ENCODE measurements around the gene MDGA2.
A peak's percentile ranks its signal among the peaks of the same experiment; 100 is the strongest.

Gene MDGA2

DNA sequence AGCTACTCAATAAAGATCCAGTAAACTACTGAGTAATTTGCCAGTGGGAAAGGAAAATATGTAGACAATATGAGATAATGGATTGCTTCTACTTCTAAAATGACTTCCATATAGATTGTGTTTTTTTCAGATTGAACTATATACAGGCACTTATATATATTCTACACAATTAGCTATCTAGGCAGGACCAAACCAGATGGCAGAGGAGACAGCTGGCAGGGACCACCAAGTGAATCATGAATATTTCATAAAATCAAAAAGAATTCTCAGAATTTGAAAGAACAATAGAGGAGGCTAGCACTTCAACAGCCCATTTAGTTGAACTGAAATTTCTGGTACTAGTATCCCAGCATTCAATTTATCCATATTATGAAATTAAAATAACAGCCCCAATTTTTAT, 685.8 kb downstream of the MDGA2 start:
- no peak overlapping the region for H3K4me3 ChIP-seq (ENCODE audit: low read length)
- TF ChIP-seq CTCF (conservative IDR thresholded peaks at IDR 0.05; ENCODE audit: low read depth, low read length), result no peak
- DNase-seq (ENCODE audit: low read depth), result no peak

DNA sequence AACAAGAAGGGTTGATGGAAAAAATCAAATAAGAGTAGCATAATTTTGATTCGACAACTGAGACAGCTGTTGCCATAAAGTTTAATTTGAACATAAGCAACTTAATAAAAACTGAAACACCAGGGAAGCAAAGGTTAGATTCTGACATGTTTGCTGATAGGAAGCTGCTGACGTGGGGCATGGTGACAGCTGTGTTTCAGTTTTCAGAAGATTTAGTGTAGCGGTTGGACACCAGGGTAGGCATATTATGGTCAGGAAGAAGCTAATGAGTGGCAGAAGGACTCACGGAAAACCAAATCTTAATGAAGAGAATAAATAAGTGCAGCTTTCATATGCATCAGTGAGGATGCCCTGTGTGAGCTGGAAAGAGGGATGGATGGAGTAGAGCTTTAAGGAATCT, 687.1 kb downstream of the MDGA2 start:
- no peak for DNase-seq (ENCODE audit: low read depth)
- H3K4me3 ChIP-seq (ENCODE audit: low read length), result no peak overlapping the region
- no peak for TF ChIP-seq CTCF (conservative IDR thresholded peaks at IDR 0.05; ENCODE audit: low read depth, low read length)

DNA sequence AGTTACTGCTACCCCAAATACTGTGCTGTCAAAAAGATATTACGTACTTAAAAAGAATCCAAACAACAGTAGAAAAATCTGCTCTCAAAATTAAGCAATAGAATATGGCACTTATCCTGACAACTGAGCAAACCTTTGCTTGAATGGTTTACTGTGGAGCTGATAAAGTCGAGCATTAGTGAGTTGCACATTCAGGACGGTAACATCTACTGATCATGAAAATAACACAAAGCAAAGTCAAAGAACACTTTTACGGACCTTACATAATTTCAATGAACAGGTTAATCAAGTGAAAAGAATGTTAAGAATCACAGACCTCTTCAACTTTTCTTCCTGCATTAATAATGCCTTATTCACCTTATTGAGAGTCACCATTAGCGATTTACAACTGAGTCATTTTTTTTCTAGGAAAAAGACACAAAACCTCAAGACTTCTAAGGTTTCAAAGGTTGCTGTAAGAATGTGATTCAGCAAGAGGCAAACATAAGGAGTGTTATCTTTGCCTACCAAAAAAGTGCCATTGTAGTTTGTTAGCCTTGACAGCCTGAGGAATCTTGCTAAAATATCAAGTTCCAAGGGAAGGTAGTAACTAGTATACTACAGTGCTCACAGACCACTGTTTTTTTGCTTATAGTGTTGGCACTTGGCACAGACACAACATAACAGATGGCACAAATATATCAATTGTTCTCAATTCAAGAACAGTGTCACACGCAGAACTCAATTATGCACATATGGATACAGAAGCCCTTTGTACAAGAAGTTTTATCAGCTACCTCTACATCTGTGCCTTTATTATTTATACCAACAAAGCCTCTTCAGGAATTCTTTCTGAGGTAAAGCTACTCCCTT, 689.6 kb downstream of the MDGA2 start:
- H3K4me3 ChIP-seq (ENCODE audit: low read length), result no peak overlapping the region
- TF ChIP-seq CTCF (conservative IDR thresholded peaks at IDR 0.05; ENCODE audit: low read depth, low read length), result no peak
- no peak for DNase-seq (ENCODE audit: low read depth)

GRCh38 chr14:46973295-46973694, 702.1 kb downstream of the MDGA2 start:
- DNase-seq (ENCODE audit: low read depth), result no peak
- TF ChIP-seq CTCF (conservative IDR thresholded peaks at IDR 0.05; ENCODE audit: low read depth, low read length), result no peak

DNA sequence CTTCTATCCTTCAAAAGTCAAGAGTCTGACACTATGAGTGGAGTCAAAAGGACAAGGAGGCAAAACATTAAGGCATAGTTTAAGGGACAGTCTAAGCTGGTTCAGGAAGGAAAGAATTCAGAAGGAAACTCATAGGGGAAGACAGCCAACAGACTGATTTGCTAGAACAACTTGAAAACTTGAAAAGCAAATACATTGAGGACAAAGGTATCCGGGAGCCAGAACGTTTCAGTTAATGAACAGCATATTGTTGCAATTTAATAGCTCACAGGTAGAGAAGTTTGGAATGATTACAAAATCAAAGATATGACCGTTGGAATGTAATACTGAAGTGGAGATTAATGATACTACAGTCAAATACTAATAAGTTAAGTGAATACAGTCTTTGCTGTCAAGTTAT, 711.0 kb downstream of the MDGA2 start:
- no peak overlapping the region for H3K4me3 ChIP-seq (ENCODE audit: low read length)
- no peak for TF ChIP-seq CTCF (conservative IDR thresholded peaks at IDR 0.05; ENCODE audit: low read depth, low read length)
- DNase-seq (ENCODE audit: low read depth), result no peak

More at GRCh38 chr14:46973295-46973694, 702.1 kb downstream of the MDGA2 start:
- H3K4me3 ChIP-seq (ENCODE audit: low read length), result no peak overlapping the region

GRCh38 chr14:46951103-46951502, 724.3 kb downstream of the MDGA2 start:
- DNase-seq (ENCODE audit: low read depth), result peak; percentile 32
- H3K4me3 ChIP-seq (ENCODE audit: low read length), result no peak overlapping the region
- TF ChIP-seq CTCF (conservative IDR thresholded peaks at IDR 0.05; ENCODE audit: low read depth, low read length), result peak; percentile 62

GRCh38 chr14:46940611-46941010, 734.8 kb downstream of the MDGA2 start:
- no peak for DNase-seq (ENCODE audit: low read depth)
- no peak for TF ChIP-seq CTCF (conservative IDR thresholded peaks at IDR 0.05; ENCODE audit: low read depth, low read length)
- H3K4me3 ChIP-seq (ENCODE audit: low read length), result no peak overlapping the region
